ENCODE measurements around the gene TIFAB.

TIFAB gene

DNA sequence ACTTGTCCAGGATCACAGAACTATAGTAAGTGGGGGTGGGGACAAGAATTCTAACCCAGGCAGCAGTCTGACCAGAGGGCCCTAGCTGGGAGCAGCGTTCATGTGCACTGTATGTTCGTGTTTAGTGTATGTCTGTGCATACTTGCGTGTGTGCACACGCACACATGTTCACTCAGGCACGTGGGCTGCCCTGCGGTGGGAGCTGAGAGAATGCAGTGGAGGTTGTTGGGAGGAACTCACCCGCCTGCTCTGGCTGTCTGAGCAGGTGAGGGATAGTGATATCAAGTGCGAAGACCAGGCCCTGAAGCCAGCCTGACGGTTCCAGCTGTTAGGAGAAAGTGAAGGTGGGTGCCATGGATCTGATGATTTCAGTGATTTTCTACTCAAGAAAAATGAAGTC is 5.9 kb downstream of the TIFAB start:
- POLR2A ChIA-PET (ENCODE audit: low non-redundant PET): no interaction called here
- DNase-seq (ENCODE audit: low spot score): no peak
- no peak overlapping the region for H3K27ac ChIP-seq
- TF ChIP-seq CTCF (conservative IDR thresholded peaks at IDR 0.05; ENCODE audit: low read depth): no peak
- CTCF ChIA-PET: interaction anchor here (1.4 kb wide), 1 partner anchor 11 kb away, joined by 7 read pairs; no protein-coding TSS in a partner anchor

- CTCF ChIA-PET: interaction anchor here (0.5 to 0.7 kb wide), 3 partner anchors 15 to 1875 kb away, joined by 3 to 5 read pairs (median 4); no protein-coding TSS in a partner anchor
- POLR2A ChIA-PET (ENCODE audit: low non-redundant PET): no interaction called here
- no peak overlapping the region for H3K27ac ChIP-seq
- no peak for DNase-seq (ENCODE audit: low spot score)
- TF ChIP-seq CTCF (conservative IDR thresholded peaks at IDR 0.05; ENCODE audit: low read depth): no peak
Measured at GRCh38 chr5:135445306-135445985, 6.7 kb downstream of the TIFAB start.

GRCh38 chr5:135444881-135445280 is 7.3 kb downstream of the TIFAB start:
- POLR2A ChIA-PET (ENCODE audit: low non-redundant PET): no interaction called here
- no peak overlapping the region for H3K27ac ChIP-seq
- no peak for DNase-seq (ENCODE audit: low spot score)
- CTCF ChIA-PET: interaction anchor here (0.5 to 0.7 kb wide), 3 partner anchors 16 to 1876 kb away, joined by 3 to 5 read pairs (median 4); no protein-coding TSS in a partner anchor
- no peak for TF ChIP-seq CTCF (conservative IDR thresholded peaks at IDR 0.05; ENCODE audit: low read depth)

DNA sequence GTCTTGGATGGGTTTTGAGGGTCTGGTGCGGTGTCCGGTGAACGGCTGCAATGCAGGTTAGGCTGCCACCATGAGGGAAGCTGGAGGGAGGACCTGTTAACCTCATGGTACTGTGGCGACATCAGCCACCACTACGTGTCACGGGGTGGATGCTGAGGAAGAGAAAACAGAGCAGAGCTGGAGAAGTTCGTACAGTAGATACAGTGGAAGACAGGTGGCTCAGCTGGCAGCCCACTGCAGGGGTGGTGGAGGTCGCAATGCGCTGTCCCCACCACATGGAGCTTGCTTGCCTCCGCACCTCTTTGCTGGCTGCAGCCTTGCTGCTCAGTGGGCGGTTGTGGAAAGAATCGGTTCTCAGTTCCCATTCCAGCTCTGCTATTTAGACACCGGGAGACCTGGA is 7.8 kb downstream of the TIFAB start:
- CTCF ChIA-PET: interaction anchor here (0.5 kb wide), 1 partner anchor 1454 kb away, joined by 5 read pairs; no protein-coding TSS in a partner anchor
- TF ChIP-seq CTCF (conservative IDR thresholded peaks at IDR 0.05; ENCODE audit: low read depth): no peak
- POLR2A ChIA-PET (ENCODE audit: low non-redundant PET): no interaction called here
- no peak overlapping the region for H3K27ac ChIP-seq
- no peak for DNase-seq (ENCODE audit: low spot score)

GRCh38 chr5:135443161-135443960 is 8.8 kb downstream of the TIFAB start:
- ChIA-PET CTCF (interaction anchor here (0.6 kb wide), 1 partner anchor 592 kb away, joined by 4 read pairs; no protein-coding TSS in a partner anchor), POLR2A (ENCODE audit: low non-redundant PET) (no interaction called here)
- DNase-seq (ENCODE audit: low spot score): no peak
- TF ChIP-seq CTCF (conservative IDR thresholded peaks at IDR 0.05; ENCODE audit: low read depth): no peak
- no peak overlapping the region for H3K27ac ChIP-seq

DNA sequence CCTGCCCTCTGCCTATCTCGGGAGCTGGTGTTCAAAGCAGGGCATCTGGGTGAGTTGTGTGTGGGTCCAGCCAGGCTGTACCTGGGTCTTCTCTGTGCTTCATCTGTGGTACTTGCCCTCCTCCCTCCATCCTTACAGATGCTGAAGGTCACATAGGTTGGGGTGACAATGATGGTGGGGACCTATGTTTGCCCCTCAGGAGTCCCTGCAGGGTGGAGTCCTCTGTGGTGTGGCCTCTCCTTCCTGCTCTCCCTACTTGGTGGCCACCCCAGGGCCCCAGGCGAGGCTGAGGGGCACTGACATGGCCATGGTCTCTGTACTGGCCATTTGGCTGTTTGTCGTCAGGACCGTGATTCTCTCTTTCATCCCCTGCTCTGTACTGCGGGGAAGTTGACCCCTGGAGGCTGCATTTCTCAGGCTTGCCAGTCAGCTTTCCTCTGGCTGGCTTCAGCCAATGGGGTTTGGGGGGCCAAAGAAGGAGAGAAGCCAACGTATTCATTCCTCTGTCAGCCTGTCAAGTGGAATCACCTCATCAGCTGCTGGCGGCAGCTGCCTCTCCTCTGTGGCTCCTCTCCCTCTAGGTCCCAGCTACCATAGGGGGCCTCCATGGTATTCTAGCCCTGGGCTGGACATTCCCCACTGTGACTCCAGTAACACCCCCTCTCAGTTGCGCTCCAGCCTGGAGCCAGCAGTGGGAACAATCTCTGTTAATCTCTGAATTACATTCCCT is 9.6 kb downstream of the TIFAB start:
- no peak for TF ChIP-seq CTCF (conservative IDR thresholded peaks at IDR 0.05; ENCODE audit: low read depth)
- POLR2A ChIA-PET (ENCODE audit: low non-redundant PET): no interaction called here
- CTCF ChIA-PET: no interaction called here
- DNase-seq (ENCODE audit: low spot score): no peak
- H3K27ac ChIP-seq: no peak overlapping the region

All from RWPE1 (cell line).